ENCODE measurements around the gene DDR1.
"Not testable (repeated sequence)": the region's sequence is repeated elsewhere in the genome, so short reads cannot be mapped to it uniquely, and the experiment has no call there.

DDR1 gene

GRCh38 chr6:30854285-30855040 is 29.9 kb upstream of the DDR1 start:
- no peak for DNase-seq (ENCODE audit: low read depth in 4 of 4, low spot score in 1 of 4)

DNA sequence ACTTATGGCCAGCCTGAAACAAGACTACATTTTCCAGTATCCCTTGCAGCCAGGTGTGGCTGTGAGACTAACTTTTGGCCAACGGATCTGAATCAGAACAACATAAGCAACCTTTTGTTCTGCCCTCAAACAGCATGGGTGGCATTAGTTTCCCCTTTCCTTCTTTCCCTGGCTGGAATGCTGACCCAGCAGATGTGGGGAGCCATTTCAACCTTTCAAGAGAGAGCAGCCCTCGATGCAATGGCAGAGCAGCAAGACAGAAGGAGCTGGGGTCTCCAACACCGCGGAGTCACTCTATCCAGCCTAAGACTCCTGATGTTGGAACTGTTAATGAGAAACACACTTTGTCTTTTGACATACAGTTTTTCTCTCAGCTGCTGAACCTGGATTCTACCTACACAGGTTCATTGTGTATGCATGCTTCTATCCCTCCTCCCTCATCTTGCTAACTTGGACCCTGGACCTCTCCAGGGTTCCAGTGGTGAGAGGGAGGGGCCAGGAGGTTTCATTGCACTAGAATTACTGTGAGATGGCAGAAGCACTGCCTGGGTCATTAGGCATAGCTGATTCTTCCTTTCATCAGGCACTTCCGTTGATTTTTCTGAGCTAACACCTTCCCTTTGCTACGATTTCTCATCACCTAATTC is 28.8 kb upstream of the DDR1 start:
- DNase-seq (ENCODE audit: low read depth in 4 of 4, low spot score in 1 of 4), result no peak

DNA sequence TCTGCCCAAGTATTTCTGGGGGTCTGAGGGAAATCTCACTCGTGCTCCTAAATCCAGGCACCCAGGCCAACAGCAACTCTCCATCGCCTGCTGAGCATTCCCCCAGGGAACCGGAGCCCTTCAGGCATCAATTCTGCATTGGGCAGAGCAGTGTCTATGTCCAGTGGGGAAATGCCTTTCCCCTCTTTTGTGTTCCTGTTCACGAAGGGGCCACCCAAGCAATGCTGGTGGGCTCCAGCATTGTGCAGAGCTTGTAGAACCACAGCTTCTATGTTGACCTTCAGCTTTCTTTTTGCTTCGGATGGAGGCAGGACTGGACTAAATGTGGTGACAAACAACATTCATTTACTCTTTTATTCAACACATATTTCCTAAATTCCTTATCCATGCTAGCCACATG is 27.2 kb upstream of the DDR1 start:
- no peak for DNase-seq (ENCODE audit: low read depth in 4 of 4, low spot score in 1 of 4)

GRCh38 chr6:30857549-30857948 is 26.8 kb upstream of the DDR1 start:
- DNase-seq (ENCODE audit: low read depth in 4 of 4, low spot score in 1 of 4), result no peak

- not testable (repeated sequence) for DNase-seq (ENCODE audit: low read depth in 4 of 4, low spot score in 1 of 4)
These were observed 24.6 kb upstream of the DDR1 start for GRCh38 chr6:30859726-30860125.

GRCh38 chr6:30861257-30862048 is 22.9 kb upstream of the DDR1 start:
- no peak for DNase-seq (ENCODE audit: low read depth in 4 of 4, low spot score in 1 of 4)

DNA sequence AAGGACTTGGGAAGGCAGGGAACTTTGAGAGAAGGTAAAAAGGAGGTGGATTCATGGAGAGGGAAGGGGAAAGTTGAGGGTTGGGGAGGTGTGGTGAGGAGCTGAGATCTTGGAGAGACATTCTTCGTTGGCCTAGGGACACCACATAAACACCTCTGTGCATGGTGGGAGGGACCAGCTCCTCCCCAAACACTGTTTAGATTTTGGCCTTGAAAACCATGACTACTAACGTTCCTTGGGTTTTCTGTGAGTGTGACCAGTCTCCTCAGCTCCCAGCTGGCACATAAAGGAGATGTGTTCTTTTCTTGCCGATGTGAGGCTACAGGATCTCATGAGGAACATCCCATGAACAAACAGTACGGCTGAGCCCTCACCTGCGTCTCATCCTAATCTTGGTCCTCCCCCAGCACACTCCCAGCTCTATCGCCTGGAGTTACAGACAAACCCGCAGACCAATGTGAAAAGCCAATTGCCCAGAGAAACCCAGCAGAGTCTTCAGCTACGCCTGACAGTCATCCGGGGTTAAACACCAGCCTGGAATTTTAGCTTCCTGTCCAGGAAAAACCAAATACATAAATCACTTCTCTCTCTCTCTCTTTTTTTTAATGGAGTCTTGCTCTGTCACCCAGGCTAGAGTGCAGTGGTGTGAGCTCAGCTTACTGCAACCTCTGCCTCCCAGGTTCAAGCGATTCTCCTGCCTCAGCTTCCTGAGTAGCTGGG is 22.0 kb upstream of the DDR1 start:
- DNase-seq (ENCODE audit: low read depth in 4 of 4, low spot score in 1 of 4), result no peak

- no peak for DNase-seq (ENCODE audit: low read depth in 4 of 4, low spot score in 1 of 4)
These were observed 20.0 kb upstream of the DDR1 start for GRCh38 chr6:30864325-30864724.

DNA sequence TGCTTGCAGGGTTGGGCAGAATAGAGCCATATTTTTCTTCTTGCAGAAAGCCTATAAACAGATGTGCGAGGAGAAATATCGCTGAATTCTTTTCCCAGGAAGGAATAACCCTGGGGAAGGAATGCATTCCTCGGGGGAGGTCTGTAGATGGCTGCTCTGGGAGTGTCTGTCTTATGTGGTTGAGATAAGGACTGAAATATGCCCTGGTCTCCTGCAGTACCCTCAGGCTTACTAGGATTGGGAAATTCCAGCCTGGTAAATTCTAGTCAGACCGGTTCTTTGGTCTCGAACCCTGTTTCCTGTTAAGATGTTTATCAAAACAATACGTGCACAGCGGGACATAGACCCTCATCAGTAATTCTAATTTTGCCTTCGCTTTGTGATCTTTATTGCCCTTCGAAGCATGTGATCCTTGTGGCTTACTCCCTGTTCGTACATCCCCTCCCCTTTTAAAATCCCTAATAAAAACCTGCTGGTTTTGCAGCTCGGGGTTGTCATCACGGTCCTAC is 15.0 kb upstream of the DDR1 start:
- DNase-seq (ENCODE audit: low read depth in 4 of 4, low spot score in 1 of 4), result not testable (repeated sequence)

- DNase-seq (ENCODE audit: low read depth in 4 of 4, low spot score in 1 of 4), result no peak
These were observed 13.8 kb upstream of the DDR1 start for GRCh38 chr6:30870546-30870945.

- DNase-seq (ENCODE audit: low read depth in 4 of 4, low spot score in 1 of 4), result no peak
These were observed 12.6 kb upstream of the DDR1 start for GRCh38 chr6:30871592-30872183.

DNA sequence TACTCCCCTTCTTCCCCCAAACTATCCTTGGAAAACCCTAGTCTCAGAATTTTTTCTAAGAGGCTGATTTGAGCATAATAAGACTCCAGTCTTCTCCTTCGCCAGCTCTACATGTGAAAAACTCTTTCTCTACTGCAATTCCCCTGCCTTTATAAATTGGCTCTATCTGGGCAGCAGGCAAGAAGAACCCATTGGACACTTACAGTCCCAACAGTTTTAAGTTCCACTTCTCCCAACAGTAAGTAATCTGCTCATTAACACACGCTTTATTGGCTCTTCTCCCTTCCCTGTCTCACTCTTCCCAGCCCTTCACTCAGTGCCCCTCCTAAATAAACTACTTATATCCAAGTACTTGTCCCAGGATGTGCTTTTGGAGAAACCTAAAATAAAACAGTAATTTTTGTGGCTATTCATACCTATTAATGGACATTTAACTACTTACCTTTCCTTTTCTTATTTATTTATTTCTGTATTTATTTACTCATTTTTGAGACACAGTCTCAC is 11.1 kb upstream of the DDR1 start:
- no peak for DNase-seq (ENCODE audit: low read depth in 4 of 4, low spot score in 1 of 4)

- DNase-seq (ENCODE audit: low read depth in 4 of 4, low spot score in 1 of 4), result not testable (repeated sequence)
These were observed 10.5 kb upstream of the DDR1 start for GRCh38 chr6:30873795-30874194.

DNA sequence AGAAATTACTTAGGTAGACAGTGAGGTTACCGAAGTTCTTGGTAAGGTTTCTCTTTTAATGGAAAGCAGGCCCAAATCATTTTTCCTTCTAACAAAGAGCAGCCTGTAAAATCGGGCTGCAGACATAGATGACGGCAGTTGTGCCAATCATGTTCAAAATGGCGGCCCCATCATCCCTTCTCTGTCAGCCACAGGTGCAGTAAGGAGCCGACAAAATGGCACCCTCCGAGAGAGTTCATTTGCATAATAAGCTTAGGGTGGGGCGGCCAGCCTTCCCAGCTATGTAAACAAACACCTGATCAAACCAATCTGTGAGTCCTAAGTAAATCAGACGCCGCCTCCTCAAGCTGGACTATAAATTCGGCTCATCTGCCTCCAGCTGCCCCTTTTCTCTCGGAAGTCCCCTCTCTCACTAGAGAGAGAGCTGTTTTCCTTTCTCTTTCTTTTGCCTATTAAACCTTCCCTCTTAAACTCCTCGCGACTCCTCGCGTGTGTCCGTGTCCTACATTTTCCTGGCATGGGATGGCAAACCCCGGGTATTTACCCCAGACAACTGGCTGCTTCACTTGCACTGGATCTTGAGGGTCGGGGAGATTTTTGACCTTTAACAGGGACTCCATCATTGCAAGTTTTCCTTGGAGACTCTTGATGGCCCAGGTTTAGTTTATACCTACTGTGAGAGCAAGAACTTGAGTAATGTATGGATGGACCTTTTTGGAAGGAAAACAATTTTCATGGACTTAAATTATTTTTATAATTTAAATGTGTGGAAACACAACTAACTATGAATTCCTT is 8.9 kb upstream of the DDR1 start:
- no peak for DNase-seq (ENCODE audit: low read depth in 4 of 4, low spot score in 1 of 4)

DNA sequence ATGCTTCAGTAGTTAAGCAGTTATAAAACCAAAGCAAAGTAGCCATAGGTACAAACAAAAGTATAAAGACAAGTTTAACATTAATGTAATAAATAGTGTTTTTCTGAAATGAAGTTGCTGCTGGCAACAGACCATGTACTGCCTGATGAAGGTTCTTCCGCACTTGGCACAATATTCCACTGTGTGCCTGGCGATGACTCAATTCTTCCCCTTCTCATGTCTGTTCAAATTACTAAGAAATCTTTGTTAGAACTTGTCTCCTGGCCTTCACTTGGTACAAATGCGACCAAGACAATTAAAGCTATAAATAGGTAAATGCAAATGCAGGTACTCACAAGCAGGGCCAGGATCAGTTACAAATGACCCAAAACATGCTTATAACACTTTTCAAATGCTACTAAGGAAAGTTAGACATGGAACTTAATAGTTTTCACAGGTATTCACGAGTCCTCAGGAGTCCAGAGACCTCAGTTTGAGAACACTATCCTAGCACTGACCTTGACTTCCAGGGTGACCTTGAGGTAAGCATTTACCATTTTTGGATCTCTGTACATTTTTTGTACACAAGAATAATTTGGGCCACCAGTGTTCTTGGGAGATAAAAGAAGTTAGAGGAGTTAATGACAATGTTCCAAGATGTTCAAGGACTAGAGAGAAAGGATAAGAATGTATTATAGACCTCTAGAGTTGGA is 8.1 kb upstream of the DDR1 start:
- no peak for DNase-seq (ENCODE audit: low read depth in 4 of 4, low spot score in 1 of 4)

GRCh38 chr6:30877419-30878262 is 6.7 kb upstream of the DDR1 start:
- peak; percentile 47 to 63 (median 54) for DNase-seq (ENCODE audit: low read depth in 4 of 4, low spot score in 1 of 4)

- DNase-seq (ENCODE audit: low read depth in 4 of 4, low spot score in 1 of 4), result no peak
These were observed 4.5 kb upstream of the DDR1 start for GRCh38 chr6:30879684-30880427.
